GM04503 (cell line): ENCODE measurements around the gene OLR1.
"Not testable (repeated sequence)": the region's sequence is repeated elsewhere in the genome, so short reads cannot be mapped to it uniquely, and the experiment has no call there.

ENCODE experiments used
- DNase-seq: peaks from one replicate; pipeline ENCODE4 v3.0.0-alpha.2; 2012; ENCODE audit warnings: low read depth

The OLR1 gene

GRCh38 chr12:10190558-10191388 lies 18.8 kb upstream of the OLR1 start:
- no peak for DNase-seq

GRCh38 chr12:10189653-10190052 lies 17.7 kb upstream of the OLR1 start:
- DNase-seq = no peak

- DNase-seq = not testable (repeated sequence)
These were observed 15.0 kb upstream of the OLR1 start for GRCh38 chr12:10186958-10187357.

- no peak for DNase-seq
These were observed 14.4 kb upstream of the OLR1 start for GRCh38 chr12:10186299-10186698.

- no peak for DNase-seq
These were observed 12.4 kb upstream of the OLR1 start for GRCh38 chr12:10184261-10184843.

GRCh38 chr12:10182354-10183049 lies 10.6 kb upstream of the OLR1 start:
- no peak for DNase-seq

- no peak for DNase-seq
These were observed 7.8 kb upstream of the OLR1 start for GRCh38 chr12:10179776-10180181.

GRCh38 chr12:10178821-10179220 lies 6.9 kb upstream of the OLR1 start, which contains the start of gene TMEM52B:
Gene TMEM52B, plus strand, starts transcription at chr12:10179032. Its CDS starts 543 bp downstream, at chr12:10179575.
- no peak for DNase-seq

GRCh38 chr12:10175846-10176636 lies 4.1 kb upstream of the OLR1 start:
- DNase-seq = no peak

- DNase-seq = no peak
These were observed 3.2 kb upstream of the OLR1 start for GRCh38 chr12:10174986-10175614.

GRCh38 chr12:10170216-10170615 lies 1.7 kb downstream of the OLR1 start:
- no peak for DNase-seq

GRCh38 chr12:10169104-10169503 lies 2.8 kb downstream of the OLR1 start:
- DNase-seq = no peak

- no peak for DNase-seq
These were observed 4.3 kb downstream of the OLR1 start for GRCh38 chr12:10167599-10167998.

- no peak for DNase-seq
These were observed 6.5 kb downstream of the OLR1 start for GRCh38 chr12:10165421-10165820.

- DNase-seq = no peak
These were observed 8.8 kb downstream of the OLR1 start for GRCh38 chr12:10163084-10163483.

- no peak for DNase-seq
These were observed 11.1 kb downstream of the OLR1 start for GRCh38 chr12:10160617-10161385.

GRCh38 chr12:10159280-10159679 lies 12.7 kb downstream of the OLR1 start:
- no peak for DNase-seq

- no peak for DNase-seq
These were observed 13.5 kb downstream of the OLR1 start for GRCh38 chr12:10158406-10158805.

GRCh38 chr12:10155966-10156365 lies 16.0 kb downstream of the OLR1 start:
- DNase-seq = no peak

- DNase-seq = no peak
These were observed 17.8 kb downstream of the OLR1 start for GRCh38 chr12:10154145-10154496.
